T-cell (primary cell): ENCODE results near the gene SLC16A8. TPM values are rescaled to one million over a fixed set of nuclear protein-coding genes. Genes with fewer than 3 reads are reported as not detected.
A peak's percentile ranks its signal among the peaks of the same experiment; 100 is the strongest.

Experiments used
- ATAC-seq, 4 experiments: fragments of 200-7000 bp in 3 of 4; fragments of 150-1000 bp in 1 of 4; cut with Tn5 transposase; replicated peaks in 1 of 4; 1 replicate in 3 of 4; 2 replicates in 1 of 4; pipeline ENCODE4 v1.10.0; 2021; ENCODE audit warnings: moderate library complexity in 3 of 4, mild to moderate bottlenecking in 2 of 4, moderate number of reproducible peaks in 1 of 4
- CTCF ChIA-PET, 2 donors: fragments of 300-600 bp; sonication (Branson Sonifier 250); formaldehyde crosslinking; loops; one replicate each; lab custom pipeline; 2022; ENCODE audit warnings: antibody characterized with exemption in 2 of 2; lab: Charles Lee
- POLR2A ChIA-PET, 2 donors: fragments of 300-600 bp; sonication (Branson Sonifier 250); formaldehyde crosslinking; loops; one replicate each; lab custom pipeline; 2022; ENCODE audit warnings: antibody characterized with exemption in 2 of 2; lab: Charles Lee
- DNase-seq, 35 experiments: peaks; one replicate each; pipeline versions ENCODE4 v3.0.0 to v3.0.0-alpha.2; 2013 to 2023
- H3K27ac ChIP-seq: one replicate; pipeline ENCODE4 v1.5.1; 2013; ENCODE audit warnings: low read length
- H3K27me3 ChIP-seq, 2 experiments: replicated peaks in 1 of 2; 1 replicate in 1 of 2; 2 replicates in 1 of 2; pipeline versions ENCODE4 v1.6.1 to v1.7.0; 2013; ENCODE audit warnings: low read length in 1 of 2, mixed read lengths in 1 of 2; ENCODE audit not compliant: control insufficient read depth in 2 of 2, insufficient read depth in 2 of 2; ENCODE audit errors: extremely low read depth in 1 of 2
- H3K36me3 ChIP-seq, 2 donors: 1 replicate in 1 of 2; 2 replicates in 1 of 2; pipeline versions ENCODE4 v1.6.1 to v1.7.0; 2013; ENCODE audit warnings: low read length in 1 of 2; ENCODE audit not compliant: control insufficient read depth in 2 of 2, insufficient read depth in 1 of 2; ENCODE audit errors: extremely low read depth in 1 of 2
- H3K4me1 ChIP-seq, 2 experiments: 1 replicate in 1 of 2; 2 replicates in 1 of 2; pipeline versions ENCODE4 v1.6.1 to v1.7.0; 2013; ENCODE audit warnings: low read length in 2 of 2, mixed read lengths in 1 of 2; ENCODE audit not compliant: insufficient read depth in 2 of 2, control insufficient read depth in 1 of 2; ENCODE audit errors: extremely low read depth in 1 of 2
- H3K4me3 ChIP-seq, 2 donors: 1 replicate in 1 of 2; 2 replicates in 1 of 2; pipeline versions ENCODE4 v1.5.1 to v1.7.0; 2013; ENCODE audit warnings: mild to moderate bottlenecking in 2 of 2, low read length in 1 of 2, moderate library complexity in 1 of 2; ENCODE audit not compliant: control insufficient read depth in 1 of 2; ENCODE audit errors: extremely low read depth in 1 of 2
- H3K9me3 ChIP-seq: 2 replicates; pipeline ENCODE4 v1.7.0; 2013
- H3K27ac Mint-ChIP-seq, 2 donors: one replicate each; pipeline ENCODE4 v1.8.0; 2020 to 2021; ENCODE audit warnings: mild to moderate bottlenecking in 2 of 2, mixed read lengths in 2 of 2
- H3K27me3 Mint-ChIP-seq, 2 donors: one replicate each; pipeline ENCODE4 v1.8.0; 2021 to 2022; ENCODE audit warnings: mixed read lengths in 2 of 2
- H3K36me3 Mint-ChIP-seq: one replicate; pipeline ENCODE4 v1.8.0; 2021; ENCODE audit warnings: mixed read lengths
- H3K4me1 Mint-ChIP-seq, 3 donors: one replicate each; pipeline ENCODE4 v1.8.0; 2020 to 2022; ENCODE audit warnings: mixed read lengths in 3 of 3, mild to moderate bottlenecking in 1 of 3
- H3K4me3 Mint-ChIP-seq, 3 donors: one replicate each; pipeline ENCODE4 v1.8.0; 2020 to 2022; ENCODE audit warnings: mild to moderate bottlenecking in 3 of 3, mixed read lengths in 3 of 3, moderate library complexity in 3 of 3
- H3K9me3 Mint-ChIP-seq, 3 donors: one replicate each; pipeline ENCODE4 v1.8.0; 2020 to 2022; ENCODE audit warnings: mixed read lengths in 3 of 3
- WGBS: methylation state at CpG from one replicate; pipeline ENCODE4 v1.1.5; 2013; ENCODE audit warnings: missing lambda C conversion rate; ENCODE audit not compliant: insufficient coverage; 5-methylcytosine and 5-hydroxymethylcytosine counted together
- total RNA-seq, 35 experiments: library from RNA in 6 of 35; stranded (reverse) in 6 of 35; fragments of 120-200 nt in 1 of 35; gene quantifications; one replicate each; pipeline versions ENCODE4 v1.2.1 to v1.2.4 and lab custom pipeline; 2013 to 2026

Gene SLC16A8
- total RNA-seq, 5 donors from 2014 or later (not counting 1 experiment from before 2014, with no cell fraction given), result 0.19 TPM; not detected in 4

- H3K4me1 Mint-ChIP-seq, result peaks cover 9 to 10% (median 10%) of the 10 kb centered on the region in 3 donors
- Histone ChIP-seq H3K27ac (no peak overlapping the region), H3K27me3 (no peaks in the 10 kb centered on the region), H3K4me1 (peaks cover 0 to 10% of the 10 kb centered on the region in 2 experiments), H3K4me3 (no peak overlapping the region), H3K36me3 (peaks cover 3 to 10% of the 10 kb centered on the region in 2 donors), H3K9me3 (no peaks in the 10 kb centered on the region)
- no peak overlapping the region for H3K4me3 Mint-ChIP-seq
- H3K27ac Mint-ChIP-seq, result peak overlapping the region; percentile 64 to 71
- H3K9me3 Mint-ChIP-seq, result no peaks in the 10 kb centered on the region
- DNase-seq (peak in 4 of 35 experiments; percentile 6 to 32 (median 24)), ATAC-seq (peak; percentile 24 to 36 (median 26))
- CTCF ChIA-PET, result no interaction called here
- 93% methylated on average over 17 of the region's 22 CpGs for WGBS
- H3K27me3 Mint-ChIP-seq, result no peaks in the 10 kb centered on the region
- POLR2A ChIA-PET, result no interaction called here
- peaks cover 8% of the 10 kb centered on the region for H3K36me3 Mint-ChIP-seq
Observed at GRCh38 chr22:38109371-38110001, 25.5 kb upstream of the SLC16A8 start.

DNA sequence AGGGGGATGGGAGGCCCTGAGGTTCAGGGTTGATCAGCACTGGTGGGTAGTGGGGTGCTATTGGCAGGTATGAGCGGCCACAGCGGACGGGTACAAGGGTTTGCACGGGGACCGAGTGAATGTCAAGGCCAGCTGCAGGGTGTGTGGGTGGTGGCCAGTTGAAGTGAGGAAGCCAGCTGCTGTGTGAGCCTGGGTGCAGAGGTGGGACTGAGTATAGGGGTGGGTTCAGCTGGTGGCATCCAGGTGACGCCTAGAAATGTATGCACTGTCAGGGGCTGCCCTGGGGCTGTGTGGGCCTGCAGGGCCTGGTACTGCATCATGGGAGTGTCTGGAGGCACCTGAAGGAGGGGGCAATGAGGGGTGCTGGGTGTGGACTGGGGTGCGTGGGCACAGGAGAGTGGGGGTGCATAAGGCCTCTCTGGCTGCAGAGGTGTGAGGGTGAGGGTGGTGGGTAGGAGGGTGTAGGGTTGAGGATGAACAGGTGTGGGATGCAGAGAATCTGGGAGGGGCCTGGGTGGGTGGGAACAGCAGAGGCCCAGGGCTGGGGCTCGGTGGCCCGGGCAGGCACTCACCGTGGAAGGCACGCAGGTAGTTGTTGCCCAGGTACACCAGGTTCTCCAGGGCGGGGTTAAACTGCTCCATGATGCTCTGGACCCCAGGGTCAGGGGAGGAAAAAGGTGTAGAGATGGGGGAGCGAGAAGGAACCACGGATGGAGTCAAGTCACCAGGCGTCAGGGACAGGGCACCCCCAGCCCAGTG lies 24.8 kb upstream of the SLC16A8 start:
- ATAC-seq, result peak; percentile 22 to 67 (median 29)
- Mint-ChIP-seq H3K4me1 (peaks cover 10 to 12% (median 11%) of the 10 kb centered on the region in 3 donors), H3K9me3 (no peaks in the 10 kb centered on the region), H3K27me3 (no peaks in the 10 kb centered on the region), H3K4me3 (peak overlapping the region in 1 of 3 donors; percentile 19), H3K36me3 (peaks cover 5% of the 10 kb centered on the region), H3K27ac (no peak overlapping the region)
- Histone ChIP-seq H3K4me3 (no peak overlapping the region), H3K27me3 (no peaks in the 10 kb centered on the region), H3K36me3 (peaks cover 3 to 10% of the 10 kb centered on the region in 2 donors), H3K9me3 (no peaks in the 10 kb centered on the region), H3K27ac (no peak overlapping the region), H3K4me1 (peaks cover 0 to 10% of the 10 kb centered on the region in 2 experiments)
- DNase-seq, result peak in 6 of 35 experiments; percentile 12 to 22 (median 13)
- ChIA-PET CTCF (no interaction called here), POLR2A (no interaction called here)
- 94% methylated on average over 13 of the region's 15 CpGs for WGBS

GRCh38 chr22:38107692-38108515 lies 23.9 kb upstream of the SLC16A8 start:
- peaks cover 0 to 10% of the 10 kb centered on the region in 2 experiments for H3K4me1 ChIP-seq
- Mint-ChIP-seq H3K9me3 (no peaks in the 10 kb centered on the region), H3K27me3 (no peaks in the 10 kb centered on the region), H3K27ac (no peak overlapping the region), H3K4me3 (no peak overlapping the region), H3K36me3 (peaks cover 5% of the 10 kb centered on the region), H3K4me1 (peaks cover 10 to 14% (median 11%) of the 10 kb centered on the region in 3 donors)
- DNase-seq (no peak), ATAC-seq (no peak)
- no peak overlapping the region for H3K27ac ChIP-seq
- H3K4me3 ChIP-seq, result no peak overlapping the region
- H3K27me3 ChIP-seq, result no peaks in the 10 kb centered on the region
- POLR2A ChIA-PET, result no interaction called here
- CTCF ChIA-PET, result no interaction called here
- 97% methylated on average over 9 of the region's 17 CpGs for WGBS
- H3K36me3 ChIP-seq, result peaks cover 3 to 5% of the 10 kb centered on the region in 2 donors
- H3K9me3 ChIP-seq, result no peaks in the 10 kb centered on the region

- WGBS, result 85% methylated on average over 13 of the region's 17 CpGs
- no peak for ATAC-seq
- Histone ChIP-seq H3K27me3 (no peaks in the 10 kb centered on the region), H3K4me3 (no peak overlapping the region), H3K27ac (no peak overlapping the region), H3K9me3 (no peaks in the 10 kb centered on the region), H3K4me1 (peaks cover 0 to 10% of the 10 kb centered on the region in 2 experiments), H3K36me3 (peaks cover 1 to 3% of the 10 kb centered on the region in 2 donors)
- H3K36me3 Mint-ChIP-seq, result peaks cover 5% of the 10 kb centered on the region
- DNase-seq, result no peak
- H3K27ac Mint-ChIP-seq, result no peak overlapping the region
- CTCF ChIA-PET, result interaction anchor here in 1 of 2 donors (0.6 kb wide), 1 partner anchor 161 kb away, joined by 3 read pairs; no protein-coding TSS in a partner anchor
- POLR2A ChIA-PET, result no interaction called here
- no peaks in the 10 kb centered on the region for H3K9me3 Mint-ChIP-seq
- H3K4me3 Mint-ChIP-seq, result no peak overlapping the region
- H3K27me3 Mint-ChIP-seq, result no peaks in the 10 kb centered on the region
- H3K4me1 Mint-ChIP-seq, result peaks cover 10 to 14% (median 11%) of the 10 kb centered on the region in 3 donors
Observed at GRCh38 chr22:38106814-38107578, 23.0 kb upstream of the SLC16A8 start.

- H3K4me1 Mint-ChIP-seq, result peaks cover 10 to 14% (median 13%) of the 10 kb centered on the region in 3 donors
- CTCF ChIA-PET, result no interaction called here
Observed at GRCh38 chr22:38104084-38104483, 20.1 kb upstream of the SLC16A8 start.

More at GRCh38 chr22:38104084-38104483, 20.1 kb upstream of the SLC16A8 start:
- H3K4me3 ChIP-seq, result no peak overlapping the region
- no peaks in the 10 kb centered on the region for H3K27me3 ChIP-seq
- no peaks in the 10 kb centered on the region for H3K9me3 Mint-ChIP-seq
- H3K27me3 Mint-ChIP-seq, result no peaks in the 10 kb centered on the region
- no peak overlapping the region for H3K27ac Mint-ChIP-seq
- WGBS, result 78% methylated on average over 2 of the region's 6 CpGs
- no peaks in the 10 kb centered on the region for H3K36me3 ChIP-seq
- no peak overlapping the region for H3K4me3 Mint-ChIP-seq
- H3K27ac ChIP-seq, result no peak overlapping the region
- peak in 1 of 35 experiments; percentile 14 for DNase-seq
- no peak for ATAC-seq
- H3K4me1 ChIP-seq, result peaks cover 0 to 10% of the 10 kb centered on the region in 2 experiments
- H3K9me3 ChIP-seq, result no peaks in the 10 kb centered on the region
- peaks cover 5% of the 10 kb centered on the region for H3K36me3 Mint-ChIP-seq
- POLR2A ChIA-PET, result interaction anchor here in 1 of 2 donors (0.6 kb wide), 1 partner anchor 493 kb away, joined by 3 read pairs; no protein-coding TSS in a partner anchor
